SK-N-MC (cell line): Measurements from ENCODE around the gene NTN5.

Source experiments
- FOXP2 ChIP-seq: optimal IDR thresholded peaks from 2 replicates; pipeline ENCODE3; 2011; ENCODE audit warnings: mild to moderate bottlenecking, moderate library complexity; ENCODE audit not compliant: insufficient read depth; ENCODE audit errors: extremely low read length, control extremely low read depth
- POLR2AphosphoS5 ChIP-seq: IDR thresholded peaks from 2 replicates; pipeline ENCODE4 v1.6.1; 2012; ENCODE audit warnings: mild to moderate bottlenecking, low read depth, low read length, borderline replicate concordance

DNA sequence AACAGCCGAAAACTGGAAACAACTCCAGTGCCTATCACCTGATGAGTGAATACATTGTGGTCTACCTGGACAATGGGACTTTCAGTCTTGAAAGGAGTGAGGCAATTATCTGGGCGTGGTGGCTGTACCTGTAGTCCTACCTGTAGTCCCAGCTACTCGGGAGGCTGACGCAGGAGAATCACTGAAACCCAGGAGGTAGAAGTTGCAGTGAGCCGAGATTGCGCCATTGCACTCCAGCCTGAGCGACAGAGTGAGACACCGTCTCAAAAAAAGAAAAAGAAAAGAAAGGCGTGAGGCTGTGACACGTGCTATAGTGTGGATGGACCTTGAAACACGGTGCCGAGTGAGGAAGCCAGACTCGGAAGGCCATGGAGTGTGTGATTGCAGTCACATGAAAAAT lies 4.1 kb upstream of the NTN5 start:
- TF ChIP-seq POLR2AphosphoS5 (no peak), FOXP2 (no peak)
